DMS 273 (cell line): ENCODE results near the gene XYLT2.
"Not testable (repeated sequence)": the region's sequence is repeated elsewhere in the genome, so short reads cannot be mapped to it uniquely, and the experiment has no call there.

ENCODE experiments used
- DNase-seq: peaks from one replicate; lab custom pipeline; 2025; ENCODE audit not compliant: unreplicated experiment; lab: John Stamatoyannopoulos, UW

The XYLT2 gene

GRCh38 chr17:50388728-50389127, 42.8 kb downstream of the XYLT2 start:
- no peak for DNase-seq

- DNase-seq: no peak
These were observed 43.6 kb downstream of the XYLT2 start for GRCh38 chr17:50389534-50389933.

- DNase-seq: no peak
These were observed 46.7 kb downstream of the XYLT2 start for GRCh38 chr17:50392621-50393020.

- no peak for DNase-seq
These were observed 47.8 kb downstream of the XYLT2 start for GRCh38 chr17:50393700-50394099.

GRCh38 chr17:50394711-50395110, 48.8 kb downstream of the XYLT2 start:
- peak; percentile 32 for DNase-seq

- DNase-seq: peak; percentile 82
These were observed 50.6 kb downstream of the XYLT2 start for GRCh38 chr17:50396261-50397110.

GRCh38 chr17:50397111-50397918, 51.4 kb downstream of the XYLT2 start, which contains the start of gene LRRC59:
Gene LRRC59 (minus strand): TSS chr17:50397523. CDS start chr17:50397317, 206 bp downstream.
- peak; percentile 92 for DNase-seq

GRCh38 chr17:50397919-50398285, 52.0 kb downstream of the XYLT2 start:
- DNase-seq: peak; percentile 40

- not testable (repeated sequence) for DNase-seq
These were observed 52.7 kb downstream of the XYLT2 start for GRCh38 chr17:50398672-50399071.

- DNase-seq: not testable (repeated sequence)
These were observed 53.7 kb downstream of the XYLT2 start for GRCh38 chr17:50399591-50399990.

GRCh38 chr17:50405351-50405750, 59.4 kb downstream of the XYLT2 start:
- DNase-seq: not testable (repeated sequence)

- no peak for DNase-seq
These were observed 60.7 kb downstream of the XYLT2 start for GRCh38 chr17:50406578-50406977.

- no peak for DNase-seq
These were observed 62.0 kb downstream of the XYLT2 start for GRCh38 chr17:50407921-50408320.
